K562 (cell line): ENCODE measurements around the gene TAS1R3. TPM values are rescaled to one million over a fixed set of nuclear protein-coding genes. Genes with fewer than 3 reads are reported as not detected.

Experiments used
- JUNB ChIP-seq: fragments of 450-650 bp; formaldehyde crosslinking; conservative IDR thresholded peaks from 2 replicates; pipeline ENCODE4 v1.4.0; 2020; ENCODE audit warnings: mild to moderate bottlenecking
- MECOM ChIP-seq: fragments of 250-450 bp; sonication (Bioruptor Pico); IDR thresholded peaks from 2 replicates; pipeline ENCODE4 v1.8.0; 2022; ENCODE audit warnings: inconsistent platforms
- NR1H2 ChIP-seq: sonication (generic); formaldehyde crosslinking; IDR thresholded peaks from 2 replicates; pipeline ENCODE4 v1.4.0; 2020; ENCODE audit warnings: mild to moderate bottlenecking, missing genetic modification reagents
- SNRNP70 ChIP-seq: fragments of 200-400 bp; formaldehyde crosslinking; optimal IDR thresholded peaks from 2 replicates; pipeline ENCODE3; 2017; ENCODE audit warnings: low read depth, low read length
- SPI1 ChIP-seq: IDR thresholded peaks from 2 replicates; pipeline ENCODE4 v1.6.1; 2011; ENCODE audit warnings: low read depth, low read length, control low read depth, borderline replicate concordance
- SUPT5H ChIP-seq: fragments of 450-650 bp; IDR thresholded peaks from 2 replicates; pipeline ENCODE4 v1.6.1; 2016
- ZBTB2 ChIP-seq: fragments of 450-650 bp; IDR thresholded peaks from 2 replicates; pipeline ENCODE4 v1.6.1; 2016; ENCODE audit warnings: antibody characterized with exemption
- ZMIZ1 ChIP-seq, 2 experiments: fragments of 150-350 bp in 1 of 2; IDR thresholded peaks; 2 replicates each; pipeline ENCODE4 v1.6.1; 2012 to 2016; ENCODE audit warnings: low read depth in 2 of 2, low read length in 2 of 2, mild to moderate bottlenecking in 1 of 2, moderate library complexity in 1 of 2
- ZNF146 ChIP-seq: IDR thresholded peaks from one replicate; pipeline ENCODE4 v1.6.1; 2018; ENCODE audit warnings: missing compliant biosample characterization; ENCODE audit not compliant: unreplicated experiment
- ZNF79 ChIP-seq: fragments of 250-450 bp; sonication (Bioruptor Pico); IDR thresholded peaks from 2 replicates; pipeline ENCODE4 v1.4.0; 2020; ENCODE audit warnings: low read depth, mild to moderate bottlenecking, moderate library complexity
- ZNF830 ChIP-seq: fragments of 250-450 bp; sonication (Bioruptor Pico); IDR thresholded peaks from 2 replicates; pipeline ENCODE4 v1.5.0; 2021; ENCODE audit warnings: mild to moderate bottlenecking
- polyA plus RNA-seq, 8 experiments: library from polyadenylated mRNA; depleted of rRNA in 4 of 8; stranded (reverse) in 5 of 8; unstranded in 3 of 8; fragments of >200 nt; fragmentation: Nextera tagmentation in 2 of 8; fragmentation: Illumina TruSeq in 1 of 8; extraction: Ambion mirVana in 2 of 8; extraction: Trizol in 1 of 8; gene quantifications; 2 replicates each; pipeline versions ENCODE4 v1.2.1 to v1.2.3, GENCODE V29; 2011 to 2014; ENCODE audit warnings: inconsistent platforms in 1 of 8, missing spikeins in 1 of 8
- total RNA-seq, 7 experiments: library from RNA; depleted of rRNA in 6 of 7; stranded (reverse); fragments of >200 nt in 6 of 7; fragmentation: Illumina TruSeq in 2 of 7; extraction: Trizol in 2 of 7; gene quantifications; 2 replicates each; pipeline versions ENCODE4 v1.2.1 to v1.2.3, GENCODE V29; 2011 to 2021; ENCODE audit warnings: low replicate concordance in 1 of 7

Gene TAS1R3
- total and polyA plus RNA-seq, 9 of the 15 experiments (the other 6 are each of a cell fraction or from before 2014, with no cell fraction given), result 0.07 to 0.13 TPM; not detected in 7

- TF ChIP-seq MECOM (CRISPR knock-in tag), result no peak
- TF ChIP-seq ZBTB2, result no peak
- TF ChIP-seq JUNB (CRISPR knock-in tag), result no peak
- no peak for TF ChIP-seq ZMIZ1 (IDR thresholded peaks at IDR 0.05; ENCODE audit: low read depth in 2 of 2, low read length in 2 of 2)
- no peak for TF ChIP-seq NR1H2
- peak; percentile 53 for TF ChIP-seq SUPT5H
- TF ChIP-seq ZNF830 (CRISPR knock-in tag), result no peak
- TF ChIP-seq ZNF79, result no peak
- TF ChIP-seq SNRNP70, result no peak
- no peak for TF ChIP-seq SPI1
- peak; percentile 1 for TF ChIP-seq ZNF146
Measured at GRCh38 chr1:1309251-1310108, 21.6 kb upstream of the TAS1R3 start (continued).
